NCI-H187 (cell line): ENCODE results near the gene CGB3.

Experiments used
- DNase-seq, 2 experiments: peaks; one replicate each; lab custom pipeline; 2025; lab: John Stamatoyannopoulos, UW

Gene CGB3

DNA sequence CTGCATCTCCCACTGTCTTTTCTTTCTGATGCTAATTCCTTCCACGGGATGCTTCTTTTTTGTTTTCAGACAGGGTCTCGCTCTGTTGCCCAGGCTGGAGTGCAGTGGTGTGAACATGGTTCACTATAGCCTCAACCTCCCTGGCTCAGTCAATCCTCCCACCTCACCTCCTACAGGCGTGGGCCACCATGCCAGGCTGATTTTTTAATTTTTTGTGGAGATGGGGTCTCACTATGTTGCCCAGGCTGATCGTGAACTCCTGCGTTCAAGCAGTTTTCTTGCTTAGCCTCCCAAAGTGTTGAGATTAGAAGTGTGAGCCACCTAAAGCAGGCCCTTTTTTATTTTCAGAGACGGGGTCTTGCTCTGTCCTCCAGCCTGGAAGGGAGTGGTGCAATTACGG, 35.8 kb downstream of the CGB3 start:
- no peak for DNase-seq

DNA sequence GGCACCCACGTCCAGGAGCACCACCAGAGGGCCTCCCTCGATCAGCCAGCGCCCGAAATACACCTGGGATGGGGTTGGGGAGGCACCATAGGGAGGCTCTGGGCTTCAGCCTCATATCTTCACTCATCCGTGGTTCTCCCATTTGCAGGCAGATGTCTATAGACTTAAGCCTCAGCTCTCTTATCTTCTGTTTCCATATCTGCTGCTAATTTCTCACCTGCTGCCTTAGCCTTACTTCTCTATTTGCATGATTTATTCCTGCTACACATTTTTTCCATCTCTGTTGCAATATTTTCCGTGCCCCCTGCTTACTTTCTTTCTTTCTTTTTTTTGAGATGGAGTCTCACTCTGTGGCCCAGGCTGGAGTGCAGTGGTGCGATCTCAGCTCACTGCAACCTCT, 36.8 kb downstream of the CGB3 start:
- no peak for DNase-seq

DNA sequence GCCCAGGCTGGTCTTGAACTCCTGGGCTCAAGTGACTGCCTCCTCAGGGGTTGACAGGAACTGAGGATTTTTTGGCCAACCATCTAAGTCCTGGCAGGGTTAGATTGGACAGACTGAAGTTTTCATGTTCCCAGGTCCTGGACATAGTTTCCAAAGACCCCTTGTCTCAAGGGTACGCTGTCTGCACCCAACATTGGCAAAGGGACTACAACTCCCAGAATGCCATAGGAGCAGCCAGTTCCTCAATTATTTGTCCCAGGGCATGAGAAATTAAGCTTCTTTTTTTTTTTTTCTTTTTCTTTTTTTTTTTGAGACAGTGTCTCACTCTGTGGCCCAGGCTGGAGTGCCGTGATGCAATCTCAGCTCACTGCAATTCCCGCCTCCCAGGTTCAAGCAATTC, 37.9 kb downstream of the CGB3 start:
- no peak for DNase-seq

DNA sequence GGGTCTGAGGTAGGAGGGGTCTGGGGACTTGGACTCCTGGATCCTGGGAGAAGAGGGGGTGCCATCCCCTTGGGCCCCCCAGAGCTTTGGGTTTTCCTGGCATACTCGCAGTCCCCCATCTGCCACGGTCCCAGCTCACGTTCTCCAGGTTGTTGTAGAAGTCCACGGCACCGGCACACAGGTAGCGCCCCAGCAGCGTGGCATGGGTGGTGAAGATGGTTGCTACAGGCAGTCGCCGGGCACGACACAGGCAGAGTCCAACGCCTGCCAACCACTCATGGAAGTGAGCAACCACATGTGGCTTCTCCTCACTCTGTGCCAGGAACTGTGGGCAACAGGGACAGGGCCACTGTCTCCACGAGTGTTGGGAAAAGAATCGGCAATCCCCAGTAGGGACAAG, 38.4 kb downstream of the CGB3 start:
- no peak for DNase-seq

DNA sequence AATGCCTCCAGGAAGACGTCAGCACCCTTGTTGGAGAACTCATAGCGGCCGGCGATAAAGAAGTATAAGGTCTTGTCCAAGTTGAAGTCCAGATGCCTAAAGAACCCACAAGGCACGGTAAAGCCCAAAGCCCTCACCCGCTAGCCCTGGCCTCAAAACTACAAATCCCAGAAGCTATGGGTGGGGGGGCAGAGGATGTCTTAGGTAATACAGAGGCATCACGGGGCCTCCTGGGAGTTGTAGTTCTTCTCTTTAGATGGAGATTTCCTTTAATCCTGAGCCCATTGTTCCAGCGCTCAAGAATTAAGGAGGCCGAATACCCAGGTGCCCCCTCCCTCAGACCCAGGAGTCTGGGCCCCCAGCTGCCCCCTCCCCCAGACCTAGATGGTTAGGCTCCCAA, 41.9 kb downstream of the CGB3 start:
- no peak for DNase-seq

DNA sequence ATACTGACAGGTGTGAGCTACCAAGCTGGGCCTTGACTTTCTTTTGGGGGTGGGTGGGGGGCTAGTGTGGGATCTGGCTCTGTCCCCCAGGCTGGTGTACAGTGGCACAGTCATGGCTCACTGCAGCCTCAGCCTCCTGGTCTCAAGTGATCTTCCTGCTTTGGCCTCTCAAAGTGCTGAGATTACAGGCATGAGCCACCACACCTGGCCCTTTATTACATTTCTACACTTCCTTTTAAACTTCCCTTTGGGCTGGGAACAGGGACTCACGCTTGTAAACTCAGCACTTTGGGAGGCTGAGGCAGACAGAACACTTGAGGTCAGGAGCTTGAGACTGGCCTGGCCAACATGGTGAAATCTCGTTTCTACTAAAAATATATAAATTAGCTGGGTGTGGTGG, 47.1 kb downstream of the CGB3 start:
- DNase-seq = no peak

DNA sequence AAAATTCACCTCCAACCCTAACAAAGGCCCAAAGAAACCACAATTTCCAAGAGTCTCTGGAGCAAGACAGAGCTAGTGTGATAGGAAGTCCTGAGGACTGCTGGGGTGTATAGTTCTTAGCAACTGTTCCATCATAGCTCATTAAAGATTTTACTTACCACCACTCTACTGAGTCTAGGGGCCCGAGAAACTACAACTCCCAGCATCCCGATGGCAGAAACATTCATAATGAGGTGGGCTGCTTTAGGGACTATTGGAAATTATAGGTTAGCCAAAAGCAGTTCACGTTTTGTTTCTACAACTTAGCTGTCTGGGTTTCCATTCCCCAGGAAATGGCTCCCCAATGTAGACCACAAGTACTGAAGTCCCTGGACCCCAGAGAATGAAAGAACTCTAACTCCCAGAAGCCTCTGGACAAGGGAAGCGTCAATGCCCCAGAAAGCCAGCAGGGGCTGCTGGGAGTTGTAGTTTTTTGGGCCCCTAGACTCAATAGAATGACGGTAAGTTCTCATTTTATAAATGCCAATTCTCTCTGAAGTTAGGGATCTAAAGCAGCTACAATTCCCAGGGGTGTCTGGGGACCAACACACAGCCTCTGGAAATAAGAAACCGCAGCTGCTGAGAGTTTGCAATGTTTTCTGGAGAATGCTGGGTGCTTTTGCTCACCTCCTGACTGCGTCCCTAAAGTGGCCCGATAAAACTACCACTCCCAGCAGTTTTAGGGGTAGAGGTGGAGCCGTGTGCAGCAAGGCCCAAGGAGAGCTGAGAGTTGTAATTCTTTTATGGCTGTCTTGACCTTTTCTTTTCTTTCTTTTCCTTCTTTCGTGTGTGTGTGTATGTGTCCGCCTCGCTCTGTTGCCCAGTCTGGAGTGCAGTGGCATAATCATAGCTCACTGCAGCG, 47.9 kb downstream of the CGB3 start:
- DNase-seq = peak in 1 of 2 experiments; percentile 49
